UCSD-AML1 (cell line): ENCODE data around the gene PLXNB2.

Experiments
- DNase-seq: peaks from one replicate; lab custom pipeline; 2025; ENCODE audit not compliant: unreplicated experiment; lab: John Stamatoyannopoulos, UW

PLXNB2 gene

GRCh38 chr22:50242406-50242949 lies 65.0 kb downstream of the PLXNB2 start:
- no peak for DNase-seq

- peak; percentile 19 for DNase-seq
These were observed 68.7 kb downstream of the PLXNB2 start for GRCh38 chr22:50238755-50239154.

- peak; percentile 18 for DNase-seq
These were observed 70.6 kb downstream of the PLXNB2 start for GRCh38 chr22:50236731-50237409.

- DNase-seq, result no peak
These were observed 74.2 kb downstream of the PLXNB2 start for GRCh38 chr22:50233223-50233622.

GRCh38 chr22:50232481-50233151 lies 74.8 kb downstream of the PLXNB2 start:
- no peak for DNase-seq

- DNase-seq, result no peak
These were observed 78.1 kb downstream of the PLXNB2 start for GRCh38 chr22:50229370-50229769.

- DNase-seq, result no peak
These were observed 79.1 kb downstream of the PLXNB2 start for GRCh38 chr22:50228366-50228765.

- DNase-seq, result no peak
These were observed 79.7 kb downstream of the PLXNB2 start for GRCh38 chr22:50227579-50228215.

GRCh38 chr22:50226875-50227165 lies 80.6 kb downstream of the PLXNB2 start:
- no peak for DNase-seq

GRCh38 chr22:50226063-50226874 lies 81.2 kb downstream of the PLXNB2 start:
- no peak for DNase-seq

GRCh38 chr22:50225200-50225969 lies 82.1 kb downstream of the PLXNB2 start:
- no peak for DNase-seq
